GM12878 (cell line): Measurements from ENCODE around the gene MCMBP. TPM values are rescaled to one million over a fixed set of nuclear protein-coding genes. Genes with fewer than 3 reads are reported as not detected.

Experiments
- ATAC-seq: fragments of 200-7000 bp; cut with Tn5 transposase; 3 replicates; pipeline ENCODE4 v1.9.1; 2020; ENCODE audit warnings: mild to moderate bottlenecking, moderate library complexity
- BruUV-seq: library from RNA; stranded (reverse); fragments of 400-500 nt; replicated peaks from 2 replicates; lab custom pipeline; 2021; lab: Mats Ljungman, UMichigan
- CTCF ChIA-PET: fragments of 300-600 bp; sonication (Branson Sonifier 250); formaldehyde crosslinking; extraction: SDS; loops from one replicate; lab custom pipeline; 2021; ENCODE audit warnings: inconsistent platforms; lab: Yijun Ruan, JAX
- POLR2A ChIA-PET: fragments of 350-600 bp; formaldehyde crosslinking; extraction: SDS; loops from one replicate; lab custom pipeline; 2021; ENCODE audit warnings: inconsistent platforms; lab: Charles Lee
- RAD21 ChIA-PET: fragments of 300-600 bp; sonication (Branson Sonifier 250); formaldehyde crosslinking; loops from one replicate; lab custom pipeline; 2023; ENCODE audit warnings: antibody characterized with exemption; ENCODE audit not compliant: unreplicated experiment; lab: Charles Lee
- SMC1A ChIA-PET: fragments of 300-600 bp; sonication (Branson Sonifier 250); formaldehyde crosslinking; loops from one replicate; lab custom pipeline; 2023; ENCODE audit not compliant: unreplicated experiment, uncharacterized antibody; lab: Charles Lee
- DNase-seq: peaks from one replicate; pipeline ENCODE4 v3.0.0-alpha.2; 2011; ENCODE audit warnings: low read depth, low spot score
- FAIRE-seq: peaks from 3 replicates; lab custom pipeline; 2011; peaks lifted over from hg19 to GRCh38; lab: Jason Lieb, UNC
- H2AFZ ChIP-seq: 2 replicates; pipeline ENCODE4 v1.6.0; 2011; ENCODE audit warnings: low read depth, low read length, control low read depth; ENCODE audit not compliant: control insufficient read depth
- H3K27ac ChIP-seq: 2 replicates; pipeline ENCODE4 v1.5.1; 2011; ENCODE audit warnings: control low read depth; ENCODE audit not compliant: control insufficient read depth, insufficient read depth
- H3K27me3 ChIP-seq, 2 experiments: replicated peaks in 1 of 2; 2 replicates each; pipeline versions ENCODE4 v1.6.0 to v1.6.1; 2011; ENCODE audit warnings: low read length in 1 of 2; ENCODE audit not compliant: control insufficient read depth in 2 of 2, insufficient read depth in 2 of 2
- H3K36me3 ChIP-seq, 2 experiments: 2 replicates each; pipeline ENCODE4 v1.5.1; 2011; ENCODE audit warnings: low read length in 1 of 2; ENCODE audit not compliant: control insufficient read depth in 2 of 2, insufficient read depth in 2 of 2
- H3K4me1 ChIP-seq: 2 replicates; pipeline ENCODE4 v1.6.1; 2011; ENCODE audit warnings: mild to moderate bottlenecking, low read length, moderate library complexity, mixed read lengths; ENCODE audit not compliant: control insufficient read depth, insufficient read depth
- H3K4me2 ChIP-seq: 2 replicates; pipeline ENCODE4 v1.6.0; 2011; ENCODE audit warnings: control low read depth; ENCODE audit not compliant: control insufficient read depth, insufficient read depth
- H3K4me3 ChIP-seq: fragments of 200-600 bp; sonication (generic); 2 replicates; pipeline ENCODE4 v1.5.1; 2016
- H3K79me2 ChIP-seq: 2 replicates; pipeline ENCODE4 v1.6.0; 2011; ENCODE audit warnings: low read length; ENCODE audit not compliant: control insufficient read depth, insufficient read depth
- H3K9ac ChIP-seq: 2 replicates; pipeline ENCODE4 v1.8.0; 2011; ENCODE audit warnings: low read length, control low read depth, mixed read lengths; ENCODE audit not compliant: control insufficient read depth, insufficient read depth
- H3K9me3 ChIP-seq: replicated peaks from 3 replicates; pipeline ENCODE4 v1.5.1; 2011; ENCODE audit warnings: mild to moderate bottlenecking, low read length; ENCODE audit not compliant: control insufficient read depth, insufficient read depth
- H4K20me1 ChIP-seq: 2 replicates; pipeline ENCODE4 v1.6.0; 2011; ENCODE audit not compliant: control insufficient read depth, insufficient read depth
- CBX5 ChIP-seq: sonication (generic); IDR thresholded peaks from 2 replicates; pipeline ENCODE4 v1.6.1; 2016; ENCODE audit warnings: low read depth, moderate library complexity, mild to moderate bottlenecking, inconsistent platforms
- FOXK2 ChIP-seq: fragments of 450-650 bp; IDR thresholded peaks from 2 replicates; pipeline ENCODE4 v1.6.1; 2017; ENCODE audit warnings: mild to moderate bottlenecking, moderate library complexity
- GABPA ChIP-seq: IDR thresholded peaks from 2 replicates; pipeline ENCODE4 v1.6.1; 2014; ENCODE audit warnings: antibody characterized with exemption, low read depth, mild to moderate bottlenecking, inconsistent platforms
- MEF2B ChIP-seq: fragments of 450-650 bp; IDR thresholded peaks from 2 replicates; pipeline ENCODE4 v1.6.1; 2018; ENCODE audit warnings: mild to moderate bottlenecking, moderate library complexity; ENCODE audit not compliant: partially characterized antibody, poor library complexity, severe bottlenecking
- MLLT1 ChIP-seq: fragments of 450-650 bp; IDR thresholded peaks from 2 replicates; pipeline ENCODE4 v1.6.1; 2016; ENCODE audit warnings: mild to moderate bottlenecking
- MXI1 ChIP-seq: fragments of 150-350 bp; IDR thresholded peaks from 2 replicates; pipeline ENCODE4 v1.6.1; 2011; ENCODE audit warnings: low read depth, mild to moderate bottlenecking, inconsistent platforms, low read length, improper control_type of control experiment
- NFXL1 ChIP-seq: fragments of 450-650 bp; IDR thresholded peaks from 2 replicates; pipeline ENCODE4 v1.6.1; 2017; ENCODE audit warnings: antibody characterized with exemption, mild to moderate bottlenecking, borderline replicate concordance
- NFYB ChIP-seq: IDR thresholded peaks from 2 replicates; pipeline ENCODE4 v1.6.1; 2011; ENCODE audit warnings: low read depth, mild to moderate bottlenecking, low read length, improper control_type of control experiment, moderate library complexity; ENCODE audit not compliant: insufficient read depth
- NKRF ChIP-seq: fragments of 450-650 bp; conservative IDR thresholded peaks from 2 replicates; pipeline ENCODE4 v1.6.1; 2017; ENCODE audit warnings: mild to moderate bottlenecking, moderate library complexity
- NR2F1 ChIP-seq: fragments of 450-650 bp; conservative IDR thresholded peaks from 2 replicates; pipeline ENCODE4 v1.6.1; 2017; ENCODE audit warnings: mild to moderate bottlenecking
- PBX3 ChIP-seq: IDR thresholded peaks from 2 replicates; pipeline ENCODE4 v1.6.1; 2011; ENCODE audit warnings: mild to moderate bottlenecking, low read depth, low read length, moderate library complexity; ENCODE audit not compliant: insufficient replicate concordance
- RAD21 ChIP-seq: IDR thresholded peaks from 2 replicates; pipeline ENCODE4 v1.6.1; 2011; ENCODE audit warnings: mild to moderate bottlenecking, low read depth, low read length, moderate library complexity; ENCODE audit not compliant: insufficient read depth
- RCOR1 ChIP-seq: conservative IDR thresholded peaks from 2 replicates; pipeline ENCODE4 v1.6.1; 2012; ENCODE audit warnings: low read depth, low read length, improper control_type of control experiment
- RELB ChIP-seq: fragments of 450-650 bp; IDR thresholded peaks from 2 replicates; pipeline ENCODE4 v1.6.1; 2017; ENCODE audit warnings: low read depth, mild to moderate bottlenecking, moderate library complexity
- SMAD1 ChIP-seq: fragments of 450-650 bp; IDR thresholded peaks from 2 replicates; pipeline ENCODE4 v1.6.1; 2018; ENCODE audit warnings: mild to moderate bottlenecking, low read depth; ENCODE audit not compliant: partially characterized antibody
- SP1 ChIP-seq: IDR thresholded peaks from one replicate; pipeline ENCODE4 v1.6.1; 2011; ENCODE audit warnings: low read depth, low read length
- ZBED1 ChIP-seq: IDR thresholded peaks from 2 replicates; pipeline ENCODE4 v1.6.1; 2016; ENCODE audit warnings: borderline replicate concordance
- ZNF207 ChIP-seq: fragments of 450-650 bp; IDR thresholded peaks from 2 replicates; pipeline ENCODE4 v1.6.1; 2014; ENCODE audit warnings: antibody characterized with exemption, mild to moderate bottlenecking, borderline replicate concordance
- WGBS: methylation state at CpG from one replicate; pipeline ENCODE4 v1.1.6; 2016; ENCODE audit warnings: low lambda C conversion rate; ENCODE audit not compliant: insufficient replicate concordance, insufficient coverage; ENCODE audit errors: missing lambda C conversion rate; 5-methylcytosine and 5-hydroxymethylcytosine counted together
- in situ Hi-C: fragments of 300-500 bp; cut with MboI; formaldehyde crosslinking; loops from 9 replicates; pipeline ENCODE4 v1.14.3; 2018; ENCODE audit warnings: mixed read lengths
- intact Hi-C: fragments of 100-400 bp; cut with micrococcal nuclease; formaldehyde crosslinking; loops from one replicate; pipeline ENCODE4 v1.14.2; 2022; ENCODE audit not compliant: unreplicated experiment
- polyA plus RNA-seq, 11 experiments: library from polyadenylated mRNA; depleted of rRNA in 4 of 11; unstranded in 6 of 11; stranded (reverse) in 5 of 11; fragments of >200 nt; fragmentation: Nextera tagmentation in 4 of 11; fragmentation: Illumina TruSeq in 1 of 11; extraction: Ambion mirVana in 4 of 11; extraction: Trizol in 1 of 11; gene quantifications; 1 replicate in 1 of 11; 2 replicates in 10 of 11; pipeline versions ENCODE4 v1.2.1 to v1.2.3, GENCODE V29; 2011 to 2016; ENCODE audit warnings: inconsistent platforms in 2 of 11, missing spikeins in 2 of 11, low read depth in 1 of 11
- total RNA-seq, 4 experiments: library from RNA; depleted of rRNA in 3 of 4; stranded (reverse); fragments of >200 nt in 3 of 4; fragmentation: Illumina TruSeq in 1 of 4; extraction: Trizol in 1 of 4; gene quantifications; 2 replicates each; pipeline versions ENCODE4 v1.2.1 to v1.2.3, GENCODE V29; 2013 to 2021

MCMBP gene
- total and polyA plus RNA-seq, 10 of the 15 experiments (the other 5 are each of a cell fraction or from before 2014, with no cell fraction given) = 7.6 to 93.1 (median 75.7) TPM

GRCh38 chr10:119801998-119802538, 70.6 kb downstream of the MCMBP start:
- ATAC-seq (peak; percentile 90), FAIRE-seq (peak; percentile 31), DNase-seq (no peak)
- Histone ChIP-seq H3K36me3 (no peaks in the 10 kb centered on the region; a peak in 2 of 4 replicates), H2AFZ (peak overlapping the region; percentile 39; the same call in 1 of the 2 replicates), H3K27me3 (no peaks in the 10 kb centered on the region), H3K9me3 (no peaks in the 10 kb centered on the region), H3K9ac (no peak overlapping the region), H4K20me1 (no peaks in the 10 kb centered on the region), H3K4me3 (no peak overlapping the region), H3K79me2 (no peaks in the 10 kb centered on the region), H3K4me2 (peak overlapping the region; percentile 20; the same call in 1 of the 2 replicates), H3K4me1 (peaks cover 5% of the 10 kb centered on the region; the same call in 1 of the 2 replicates), H3K27ac (no peak overlapping the region)
- ChIA-PET RAD21 (interaction anchor here (0.7 to 1.9 kb wide), 6 partner anchors 10 to 101 kb away, joined by 3 to 10 read pairs (median 4); partner anchors contain the start of gene MCMBP), SMC1A (interaction anchor here (0.9 to 3.6 kb wide), 15 partner anchors 9 to 149 kb away, joined by 3 to 14 read pairs (median 5); no protein-coding TSS in a partner anchor), CTCF (interaction anchor here (0.9 to 3.1 kb wide), 7 partner anchors 11 to 115 kb away, joined by 3 to 13 read pairs (median 10); no protein-coding TSS in a partner anchor), POLR2A (no interaction called here)
- 28% methylated on average over 6 of the region's 6 CpGs for WGBS
- no TSS peak for BruUV-seq
- intact Hi-C loops = no loop called here
- in situ Hi-C loops = no loop called here
- TF ChIP-seq NFYB = peak; percentile 79
- TF ChIP-seq MLLT1 = no peak
- TF ChIP-seq RCOR1 = no peak
- TF ChIP-seq RELB = peak; percentile 17; the same call in 1 of the 2 replicates
- TF ChIP-seq CBX5 = no peak
- TF ChIP-seq ZBED1 = 0 out of 2 replicates have a peak, but pooled peaks have one; percentile 21
- TF ChIP-seq GABPA = no peak
- TF ChIP-seq PBX3 = no peak
- TF ChIP-seq SMAD1 = no peak
- no peak for TF ChIP-seq NR2F1
- no peak for TF ChIP-seq ZNF207
- no peak for TF ChIP-seq FOXK2
- TF ChIP-seq NKRF = no peak
- no peak for TF ChIP-seq MXI1
- no peak for TF ChIP-seq SP1
- TF ChIP-seq MEF2B = peak; percentile 89
- no peak for TF ChIP-seq NFXL1
- no peak for TF ChIP-seq RAD21
